Endothelial cell of umbilical vein (primary cell): ENCODE data around the gene AREG. TPM values are rescaled to one million over a fixed set of nuclear protein-coding genes. Genes with fewer than 3 reads are reported as not detected.

Experiments
- BruUV-seq: library from RNA; stranded (reverse); fragments of 400-500 nt; replicated peaks from 2 replicates; lab custom pipeline; 2021; lab: Mats Ljungman, UMichigan
- CTCF ChIA-PET: fragments of 300-600, 350-600 bp; sonication (Branson Sonifier 250); formaldehyde crosslinking; loops from one replicate; lab custom pipeline; 2021; ENCODE audit warnings: antibody characterized with exemption, inconsistent platforms; lab: Charles Lee
- POLR2A ChIA-PET: fragments of 300-600, 350-600 bp; sonication (Branson Sonifier 250); formaldehyde crosslinking; loops from one replicate; lab custom pipeline; 2021; ENCODE audit warnings: antibody characterized with exemption, inconsistent platforms; lab: Charles Lee
- DNase-seq: peaks from one replicate; pipeline ENCODE4 v3.0.0-alpha.2; 2011; ENCODE audit warnings: low read depth, low spot score
- FAIRE-seq: peaks from 2 replicates; lab custom pipeline; 2011; peaks lifted over from hg19 to GRCh38; lab: Jason Lieb, UNC
- H2AFZ ChIP-seq: 2 replicates; pipeline ENCODE4 v1.6.0; 2012; ENCODE audit warnings: low read depth, low read length, control low read depth, inconsistent platforms
- H3K27ac ChIP-seq: 2 replicates; pipeline ENCODE4 v1.5.1; 2011; ENCODE audit warnings: low read depth, mild to moderate bottlenecking, control low read depth, low read length, moderate library complexity; ENCODE audit not compliant: insufficient read depth
- H3K27me3 ChIP-seq, 2 experiments: 2 replicates each; pipeline versions ENCODE4 v1.6.0 to v1.6.1; 2011; ENCODE audit warnings: low read length in 2 of 2, mixed read lengths in 1 of 2; ENCODE audit not compliant: control insufficient read depth in 2 of 2, insufficient read depth in 2 of 2
- H3K36me3 ChIP-seq, 2 experiments: 2 replicates in 1 of 2; 3 replicates in 1 of 2; pipeline ENCODE4 v1.5.1; 2011; ENCODE audit warnings: low read length in 2 of 2, mild to moderate bottlenecking in 1 of 2, moderate library complexity in 1 of 2; ENCODE audit not compliant: control insufficient read depth in 2 of 2, insufficient read depth in 2 of 2; ENCODE audit errors: extremely low read depth in 1 of 2
- H3K4me1 ChIP-seq: 3 replicates; pipeline ENCODE4 v1.5.1; 2011; ENCODE audit warnings: mild to moderate bottlenecking, low read length; ENCODE audit not compliant: control insufficient read depth, insufficient read depth; ENCODE audit errors: extremely low read depth
- H3K4me2 ChIP-seq: 2 replicates; pipeline ENCODE4 v1.6.1; 2011; ENCODE audit warnings: low read length, control low read depth, mixed read lengths; ENCODE audit not compliant: insufficient read depth
- H3K4me3 ChIP-seq, 3 experiments: fragments of 200-600 bp in 1 of 3; sonication (generic), shearing (Covaris generic) in 1 of 3; replicated peaks in 1 of 3; 2 replicates each; pipeline ENCODE4 v1.5.1; 2011 to 2016; ENCODE audit warnings: control low read depth in 3 of 3, low read length in 3 of 3, mild to moderate bottlenecking in 2 of 3, inconsistent platforms in 1 of 3, low read depth in 1 of 3, moderate library complexity in 1 of 3; ENCODE audit not compliant: insufficient read depth in 1 of 3
- H3K79me2 ChIP-seq: 2 replicates; pipeline ENCODE4 v1.6.0; 2012; ENCODE audit warnings: low read length, inconsistent platforms; ENCODE audit not compliant: control insufficient read depth, insufficient read depth
- H3K9ac ChIP-seq: replicated peaks from 2 replicates; pipeline ENCODE3; 2011; ENCODE audit warnings: low read length, control low read depth; ENCODE audit not compliant: insufficient read depth; ENCODE audit errors: extremely low read depth
- H3K9me1 ChIP-seq: replicated peaks from 3 replicates; pipeline ENCODE4 v1.6.0; 2011; ENCODE audit warnings: mild to moderate bottlenecking, low read length; ENCODE audit not compliant: control insufficient read depth, insufficient read depth; ENCODE audit errors: extremely low read depth
- H3K9me3 ChIP-seq: replicated peaks from 2 replicates; pipeline ENCODE4 v1.5.1; 2012; ENCODE audit warnings: low read length, inconsistent platforms; ENCODE audit not compliant: control insufficient read depth, insufficient read depth
- H4K20me1 ChIP-seq: replicated peaks from 2 replicates; pipeline ENCODE3; 2011; ENCODE audit warnings: mild to moderate bottlenecking, low read length; ENCODE audit not compliant: control insufficient read depth, insufficient read depth; ENCODE audit errors: extremely low read depth
- EZH2 ChIP-seq: IDR thresholded peaks from 2 replicates; pipeline ENCODE4 v1.6.1; 2012; ENCODE audit warnings: borderline replicate concordance, low read depth, mild to moderate bottlenecking, moderate library complexity, low read length, inconsistent platforms; ENCODE audit not compliant: severe bottlenecking
- FOS ChIP-seq: IDR thresholded peaks from 2 replicates; pipeline ENCODE4 v1.6.1; 2011; ENCODE audit warnings: mild to moderate bottlenecking, low read length, moderate library complexity, borderline replicate concordance; ENCODE audit not compliant: insufficient read depth
- GATA2 ChIP-seq: IDR thresholded peaks from 2 replicates; pipeline ENCODE4 v1.7.0; 2011; ENCODE audit warnings: low read depth, mild to moderate bottlenecking, moderate library complexity, mixed read lengths, low read length; ENCODE audit not compliant: insufficient read length, insufficient read depth
- JUN ChIP-seq: IDR thresholded peaks from 2 replicates; pipeline ENCODE4 v1.6.1; 2011; ENCODE audit warnings: borderline replicate concordance, low read depth; ENCODE audit not compliant: insufficient read length, insufficient read depth
- MYC ChIP-seq: IDR thresholded peaks from one replicate; pipeline ENCODE4 v1.6.1; 2011; ENCODE audit warnings: mild to moderate bottlenecking, low read depth, low read length
- POLR2A ChIP-seq: IDR thresholded peaks from 2 replicates; pipeline ENCODE4 v1.6.1; 2012; ENCODE audit warnings: low read depth, mild to moderate bottlenecking, control low read depth, low read length
- POLR2AphosphoS5 ChIP-seq: IDR thresholded peaks from 2 replicates; pipeline ENCODE4 v1.6.1; 2012; ENCODE audit warnings: low read depth, mild to moderate bottlenecking, control low read depth, low read length, moderate library complexity; ENCODE audit not compliant: insufficient read depth
- dilution Hi-C: fragments of 300-500 bp; cut with MboI; formaldehyde crosslinking; loops from one replicate; pipeline ENCODE4 v1.15.0; 2019; ENCODE audit warnings: low sequenced_read_pairs; ENCODE audit not compliant: extremely low pct_ligation_motif_present
- intact Hi-C: fragments of 100-400 bp; cut with micrococcal nuclease; formaldehyde crosslinking; loops from one replicate; pipeline ENCODE4 v1.10.0; 2022
- polyA plus RNA-seq, 4 experiments: library from polyadenylated mRNA; depleted of rRNA in 3 of 4; stranded (reverse) in 3 of 4; unstranded in 1 of 4; fragments of >200 nt; gene quantifications; 2 replicates each; pipeline versions ENCODE4 v1.2.1 to v1.2.3, GENCODE V29; 2011 to 2012; ENCODE audit warnings: missing spikeins in 1 of 4
- total RNA-seq: library from RNA; stranded (reverse); gene quantifications from 2 replicates; pipeline ENCODE4 v1.2.3, GENCODE V29; 2021
- TF ChIP-seq, protein P1 (sequence below): IDR thresholded peaks from 2 replicates; pipeline ENCODE4 v1.6.1; 2011; ENCODE audit not compliant: insufficient read depth, insufficient read length
- TF ChIP-seq, protein P2 (sequence below), 2 donors: IDR thresholded peaks; 1 replicate in 1 of 2; 2 replicates in 1 of 2; pipeline ENCODE4 v1.5.1; 2011; ENCODE audit warnings: low read length in 2 of 2, mild to moderate bottlenecking in 2 of 2, moderate library complexity in 2 of 2, control low read depth in 1 of 2, inconsistent platforms in 1 of 2, low read depth in 1 of 2; ENCODE audit not compliant: insufficient read depth in 1 of 2; ENCODE audit errors: extremely low read depth in 1 of 2

AREG gene
- total and polyA plus RNA-seq, 2 donors (not counting 3 experiments of a cell fraction or from before 2014, with no cell fraction given) = 0.17 to 0.55 TPM

DNA sequence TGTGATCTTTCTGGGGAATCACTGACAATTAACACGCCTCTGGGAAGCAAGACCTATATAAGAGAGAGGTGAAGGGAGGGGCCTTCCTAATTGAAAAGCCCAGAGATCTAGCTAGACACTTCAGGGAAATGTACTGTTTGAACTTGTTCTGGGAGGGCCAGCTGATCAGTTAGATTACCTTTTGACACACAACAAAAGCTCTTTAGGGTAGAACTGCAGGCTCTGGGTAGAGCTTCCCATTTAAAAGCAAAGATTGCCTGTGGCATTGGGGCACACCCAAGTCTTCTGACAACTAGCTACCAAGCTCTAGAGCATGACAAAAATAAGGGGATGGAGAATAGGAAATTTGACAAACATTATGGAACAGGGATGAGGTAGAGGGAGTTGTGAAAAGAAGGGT is 26.3 kb downstream of the AREG start:
- TF ChIP-seq EZH2 = no peak
- TF ChIP-seq FOS = no peak
- TF ChIP-seq, protein P1, sequence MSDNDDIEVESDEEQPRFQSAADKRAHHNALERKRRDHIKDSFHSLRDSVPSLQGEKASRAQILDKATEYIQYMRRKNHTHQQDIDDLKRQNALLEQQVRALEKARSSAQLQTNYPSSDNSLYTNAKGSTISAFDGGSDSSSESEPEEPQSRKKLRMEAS = no peak
- no peak for TF ChIP-seq POLR2AphosphoS5
- no peak for TF ChIP-seq GATA2
- no peak for TF ChIP-seq JUN
- intact Hi-C loops = no loop called here
- Histone ChIP-seq H3K36me3 (no peaks in the 10 kb centered on the region), H3K4me3 (no peak overlapping the region), H3K4me1 (peaks cover 22% of the 10 kb centered on the region), H3K9me1 (no peaks in the 10 kb centered on the region), H3K9ac (no peak overlapping the region), H3K27ac (no peak overlapping the region), H4K20me1 (no peaks in the 10 kb centered on the region), H3K9me3 (no peaks in the 10 kb centered on the region), H3K27me3 (no peaks in the 10 kb centered on the region), H3K4me2 (no peak overlapping the region), H2AFZ (no peak overlapping the region), H3K79me2 (no peaks in the 10 kb centered on the region)
- FAIRE-seq = no peak
- POLR2A ChIA-PET = no interaction called here
- no peak for DNase-seq
- no TSS peak for BruUV-seq
- CTCF ChIA-PET = interaction anchor here (1.4 kb wide), 2 partner anchors 62 to 94 kb away, joined by 3 to 5 read pairs; no protein-coding TSS in a partner anchor
- dilution Hi-C loops = no loop called here

DNA sequence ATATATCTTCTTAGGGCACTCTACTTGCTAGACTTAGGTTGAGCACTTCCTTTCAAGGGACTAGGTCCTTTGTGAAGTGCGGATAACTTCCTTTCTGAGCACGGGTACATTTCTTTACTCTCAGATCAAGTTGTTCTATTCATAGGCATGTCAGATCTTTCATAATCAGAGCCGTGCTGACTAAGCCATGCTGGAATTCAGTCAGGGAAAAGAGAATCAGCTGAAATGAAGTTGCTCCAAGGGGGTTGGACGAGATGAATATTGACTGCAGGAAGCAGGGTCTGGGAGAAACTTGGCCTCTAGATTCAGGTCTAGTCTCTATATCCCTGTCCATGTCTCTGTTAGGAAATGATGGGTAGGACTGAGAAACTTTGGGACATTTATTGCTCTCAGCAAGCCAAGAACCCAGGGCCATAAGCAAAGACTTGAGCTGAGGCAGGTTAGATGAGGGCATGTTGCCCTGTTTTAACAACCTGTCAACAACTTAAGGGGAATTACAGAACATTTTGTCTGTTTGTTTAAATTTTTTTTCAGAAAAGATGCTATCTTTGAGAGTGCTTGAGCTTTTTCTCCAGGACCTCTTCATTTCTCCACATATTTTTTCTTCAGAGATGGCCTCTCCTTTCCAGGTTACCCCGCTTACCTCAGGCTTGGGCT is 28.3 kb downstream of the AREG start:
- Histone ChIP-seq H3K79me2 (no peaks in the 10 kb centered on the region), H3K9ac (no peak overlapping the region), H4K20me1 (no peaks in the 10 kb centered on the region), H3K4me1 (peaks cover 22% of the 10 kb centered on the region), H3K4me2 (peak overlapping the region; percentile 19), H3K27me3 (no peaks in the 10 kb centered on the region), H3K9me1 (no peaks in the 10 kb centered on the region), H3K4me3 (no peak overlapping the region), H3K27ac (peak overlapping the region; percentile 42), H3K9me3 (no peaks in the 10 kb centered on the region), H3K36me3 (no peaks in the 10 kb centered on the region), H2AFZ (peak overlapping the region; percentile 7)
- dilution Hi-C loops (no loop called here), intact Hi-C loops (loop anchor here (1.0 kb wide), 1 partner anchor 31 kb away; no protein-coding TSS in a partner anchor)
- ChIA-PET POLR2A (no interaction called here), CTCF (interaction anchor here (0.9 to 1.7 kb wide), 8 partner anchors 10 to 198 kb away, joined by 3 to 5 read pairs (median 3); partner anchors contain the start of gene AREG)
- peak; percentile 84 for DNase-seq
- no TSS peak for BruUV-seq
- TF ChIP-seq, protein P1 = no peak
- no peak for TF ChIP-seq POLR2AphosphoS5
- TF ChIP-seq MYC = no peak
- peak; percentile 41 for TF ChIP-seq GATA2
- TF ChIP-seq, protein P2, sequence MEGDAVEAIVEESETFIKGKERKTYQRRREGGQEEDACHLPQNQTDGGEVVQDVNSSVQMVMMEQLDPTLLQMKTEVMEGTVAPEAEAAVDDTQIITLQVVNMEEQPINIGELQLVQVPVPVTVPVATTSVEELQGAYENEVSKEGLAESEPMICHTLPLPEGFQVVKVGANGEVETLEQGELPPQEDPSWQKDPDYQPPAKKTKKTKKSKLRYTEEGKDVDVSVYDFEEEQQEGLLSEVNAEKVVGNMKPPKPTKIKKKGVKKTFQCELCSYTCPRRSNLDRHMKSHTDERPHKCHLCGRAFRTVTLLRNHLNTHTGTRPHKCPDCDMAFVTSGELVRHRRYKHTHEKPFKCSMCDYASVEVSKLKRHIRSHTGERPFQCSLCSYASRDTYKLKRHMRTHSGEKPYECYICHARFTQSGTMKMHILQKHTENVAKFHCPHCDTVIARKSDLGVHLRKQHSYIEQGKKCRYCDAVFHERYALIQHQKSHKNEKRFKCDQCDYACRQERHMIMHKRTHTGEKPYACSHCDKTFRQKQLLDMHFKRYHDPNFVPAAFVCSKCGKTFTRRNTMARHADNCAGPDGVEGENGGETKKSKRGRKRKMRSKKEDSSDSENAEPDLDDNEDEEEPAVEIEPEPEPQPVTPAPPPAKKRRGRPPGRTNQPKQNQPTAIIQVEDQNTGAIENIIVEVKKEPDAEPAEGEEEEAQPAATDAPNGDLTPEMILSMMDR (IDR thresholded peaks at IDR 0.05; ENCODE audit: extremely low read depth in 1 of 2, insufficient read depth in 1 of 2, low read depth in 1 of 2, low read length in 2 of 2) = no peak
- TF ChIP-seq FOS = peak; percentile 80
- no peak for TF ChIP-seq EZH2
- peak; percentile 45 for TF ChIP-seq JUN
- no peak for TF ChIP-seq POLR2A
- peak; percentile 94 for FAIRE-seq
